KOPT-K1 (cell line): ENCODE data around the gene POMT1.
"Not testable (repeated sequence)": the region's sequence is repeated elsewhere in the genome, so short reads cannot be mapped to it uniquely, and the experiment has no call there.

Experiments
- H3K27ac ChIP-seq: fragments of 200-600 bp; sonication (generic); 2 replicates; pipeline ENCODE4 v1.5.1; 2016; ENCODE audit warnings: antibody characterized with exemption, mild to moderate bottlenecking, low read depth, low read length; ENCODE audit not compliant: poor library complexity, severe bottlenecking
- H3K36me3 ChIP-seq: fragments of 200-600 bp; sonication (generic); 2 replicates; pipeline ENCODE4 v1.5.1; 2017; ENCODE audit warnings: antibody characterized with exemption, mild to moderate bottlenecking, low read length, moderate library complexity; ENCODE audit not compliant: insufficient read depth
- H3K9me3 ChIP-seq: fragments of 200-600 bp; sonication (generic); 2 replicates; pipeline ENCODE4 v1.5.1; 2017; ENCODE audit warnings: antibody characterized with exemption, low read length, mild to moderate bottlenecking; ENCODE audit not compliant: insufficient read depth, poor library complexity, severe bottlenecking

The POMT1 gene, protein sequence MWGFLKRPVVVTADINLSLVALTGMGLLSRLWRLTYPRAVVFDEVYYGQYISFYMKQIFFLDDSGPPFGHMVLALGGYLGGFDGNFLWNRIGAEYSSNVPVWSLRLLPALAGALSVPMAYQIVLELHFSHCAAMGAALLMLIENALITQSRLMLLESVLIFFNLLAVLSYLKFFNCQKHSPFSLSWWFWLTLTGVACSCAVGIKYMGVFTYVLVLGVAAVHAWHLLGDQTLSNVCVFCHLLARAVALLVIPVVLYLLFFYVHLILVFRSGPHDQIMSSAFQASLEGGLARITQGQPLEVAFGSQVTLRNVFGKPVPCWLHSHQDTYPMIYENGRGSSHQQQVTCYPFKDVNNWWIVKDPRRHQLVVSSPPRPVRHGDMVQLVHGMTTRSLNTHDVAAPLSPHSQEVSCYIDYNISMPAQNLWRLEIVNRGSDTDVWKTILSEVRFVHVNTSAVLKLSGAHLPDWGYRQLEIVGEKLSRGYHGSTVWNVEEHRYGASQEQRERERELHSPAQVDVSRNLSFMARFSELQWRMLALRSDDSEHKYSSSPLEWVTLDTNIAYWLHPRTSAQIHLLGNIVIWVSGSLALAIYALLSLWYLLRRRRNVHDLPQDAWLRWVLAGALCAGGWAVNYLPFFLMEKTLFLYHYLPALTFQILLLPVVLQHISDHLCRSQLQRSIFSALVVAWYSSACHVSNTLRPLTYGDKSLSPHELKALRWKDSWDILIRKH

GRCh38 chr9:131502781-131503625 lies at the start of gene POMT1:
TSS of gene POMT1 (plus strand) at chr9:131502918. CDS start at chr9:131504219, 1,301 bp downstream.
- H3K36me3 ChIP-seq, result peaks cover 33% of the 10 kb centered on the region
- no peaks in the 10 kb centered on the region for H3K9me3 ChIP-seq
- peak within 1 kb of the TSS; percentile 79 for H3K27ac ChIP-seq

DNA sequence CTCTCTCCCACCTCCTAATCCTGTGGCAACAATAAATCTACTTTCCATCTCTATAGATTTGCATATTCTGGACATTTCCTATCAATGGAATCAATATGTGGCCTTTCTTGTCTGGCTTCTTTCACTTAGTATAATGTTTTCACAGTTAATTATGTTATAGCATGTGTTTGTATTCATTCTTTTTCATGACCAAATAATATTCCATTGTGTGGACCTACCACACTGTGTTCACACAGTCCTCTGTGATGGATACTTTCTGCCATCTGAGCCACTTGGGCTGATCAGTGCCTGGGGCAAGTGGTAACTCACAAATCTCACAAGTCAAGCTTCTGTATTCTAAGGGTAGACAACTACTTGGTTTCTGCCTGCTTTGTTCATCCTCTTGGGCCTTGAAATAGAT lies 48.7 kb upstream of the POMT1 start:
- H3K36me3 ChIP-seq, result peaks cover 89% of the 10 kb centered on the region
- H3K27ac ChIP-seq, result no peak overlapping the region
- H3K9me3 ChIP-seq, result no peaks in the 10 kb centered on the region

DNA sequence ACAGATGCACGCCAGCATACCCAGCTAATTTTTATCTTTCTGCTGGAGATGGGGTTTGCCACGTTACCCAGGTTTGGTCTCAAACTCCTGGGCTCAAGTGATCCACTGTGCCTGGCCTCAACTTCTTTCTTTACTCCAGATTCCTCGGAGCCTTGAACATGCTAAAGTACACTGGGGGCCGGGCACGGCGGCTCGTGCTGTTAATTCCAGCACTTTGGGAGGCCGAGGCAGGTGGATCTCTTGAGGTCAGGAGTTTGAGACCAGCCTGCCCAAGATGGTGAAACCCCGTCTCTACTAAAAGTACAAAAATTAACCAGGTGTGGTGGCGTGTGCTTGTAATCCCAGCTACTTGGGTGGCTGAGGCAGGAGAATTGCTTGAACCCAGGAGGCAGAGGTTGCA lies 47.1 kb upstream of the POMT1 start:
- H3K9me3 ChIP-seq, H3K27ac ChIP-seq: not testable (repeated sequence)
- peaks cover 89% of the 10 kb centered on the region for H3K36me3 ChIP-seq

DNA sequence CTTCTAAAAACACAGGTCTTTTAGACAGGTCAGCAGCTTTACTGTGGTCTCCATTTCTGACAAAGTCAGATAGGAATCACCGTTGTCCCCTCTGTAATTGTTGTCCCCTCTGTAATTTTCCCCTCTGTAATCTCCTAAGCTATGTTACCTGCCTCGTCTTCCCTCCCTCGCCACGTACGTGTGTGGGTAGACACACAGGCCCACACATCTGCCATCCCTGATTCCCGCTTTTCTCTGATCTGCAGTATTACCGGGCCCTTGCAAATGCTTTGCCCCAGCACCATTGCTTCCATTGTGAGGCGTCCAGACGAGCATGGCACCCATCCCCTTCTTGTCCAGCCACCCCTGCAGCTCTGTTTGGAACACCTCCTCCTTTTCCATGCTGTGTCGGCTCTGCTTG lies 45.0 kb upstream of the POMT1 start:
- Histone ChIP-seq H3K36me3 (peaks cover 95% of the 10 kb centered on the region), H3K27ac (no peak overlapping the region), H3K9me3 (no peaks in the 10 kb centered on the region)

DNA sequence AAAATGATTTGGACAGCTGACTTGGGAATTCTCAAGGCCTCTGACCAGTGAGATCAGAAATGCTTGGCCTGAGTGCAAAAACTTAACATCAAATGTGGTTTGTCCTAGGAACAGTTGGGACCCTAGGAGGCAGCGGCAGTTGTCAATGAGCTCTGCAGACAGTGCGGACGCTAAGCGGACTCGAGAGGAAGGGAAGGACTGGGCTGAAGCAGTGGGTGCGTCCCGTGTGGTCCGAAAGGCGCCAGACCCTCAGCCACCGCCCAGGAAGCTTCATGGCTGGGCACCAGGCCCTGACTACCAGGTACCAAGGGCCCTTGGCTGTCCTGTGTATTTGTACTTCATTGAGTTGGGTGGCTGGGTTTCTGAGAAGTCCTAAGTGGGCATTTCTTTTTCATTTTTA lies 43.7 kb upstream of the POMT1 start:
- no peak overlapping the region for H3K27ac ChIP-seq
- H3K36me3 ChIP-seq, result peaks cover 100% of the 10 kb centered on the region
- H3K9me3 ChIP-seq, result no peaks in the 10 kb centered on the region

DNA sequence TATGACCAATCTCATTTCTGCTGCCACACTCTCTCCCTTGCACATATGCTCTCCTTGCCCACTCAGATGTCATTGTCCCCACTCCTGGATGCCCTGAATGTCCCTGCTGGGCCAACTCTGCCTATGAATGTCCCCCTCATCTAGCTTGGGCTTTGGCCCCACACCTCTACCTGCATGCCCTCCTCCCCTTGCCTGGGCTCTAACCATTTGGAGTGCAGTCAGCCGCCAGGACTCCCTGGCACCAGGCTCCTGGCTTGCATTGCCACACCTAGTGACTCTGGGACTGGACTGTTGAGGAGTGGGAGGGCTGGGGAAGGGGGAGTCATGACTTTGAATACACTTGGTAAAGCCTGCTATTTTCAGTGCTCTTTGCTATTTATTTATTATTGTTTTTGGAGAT lies 41.6 kb upstream of the POMT1 start:
- Histone ChIP-seq H3K9me3 (no peaks in the 10 kb centered on the region), H3K36me3 (peaks cover 100% of the 10 kb centered on the region)

GRCh38 chr9:131464354-131465000 lies 38.2 kb upstream of the POMT1 start:
- Histone ChIP-seq H3K36me3 (peaks cover 99% of the 10 kb centered on the region), H3K9me3 (no peaks in the 10 kb centered on the region), H3K27ac (no peak overlapping the region)

More for the DNA sequence above, 41.6 kb upstream of the POMT1 start:
- no peak overlapping the region for H3K27ac ChIP-seq

DNA sequence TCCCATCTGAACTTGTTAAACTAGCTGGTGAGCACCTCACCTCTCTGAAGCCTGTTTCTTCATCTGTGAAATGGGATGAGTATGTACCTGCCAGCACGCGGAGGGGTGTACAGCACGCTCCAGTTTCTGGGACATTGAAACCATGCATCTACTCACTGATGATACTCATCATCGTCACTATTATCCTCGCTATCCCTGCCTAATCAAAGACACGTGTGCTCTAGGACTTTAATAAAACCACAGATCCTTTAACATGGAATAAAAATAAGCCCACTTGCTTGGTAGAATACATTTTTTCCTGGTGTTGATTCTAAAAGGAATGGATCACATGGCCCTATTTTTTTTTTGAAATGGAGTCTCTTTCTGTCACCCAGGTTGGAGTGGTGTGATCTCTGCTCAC lies 37.3 kb upstream of the POMT1 start:
- H3K9me3 ChIP-seq, result no peaks in the 10 kb centered on the region
- peaks cover 99% of the 10 kb centered on the region for H3K36me3 ChIP-seq
- no peak overlapping the region for H3K27ac ChIP-seq

DNA sequence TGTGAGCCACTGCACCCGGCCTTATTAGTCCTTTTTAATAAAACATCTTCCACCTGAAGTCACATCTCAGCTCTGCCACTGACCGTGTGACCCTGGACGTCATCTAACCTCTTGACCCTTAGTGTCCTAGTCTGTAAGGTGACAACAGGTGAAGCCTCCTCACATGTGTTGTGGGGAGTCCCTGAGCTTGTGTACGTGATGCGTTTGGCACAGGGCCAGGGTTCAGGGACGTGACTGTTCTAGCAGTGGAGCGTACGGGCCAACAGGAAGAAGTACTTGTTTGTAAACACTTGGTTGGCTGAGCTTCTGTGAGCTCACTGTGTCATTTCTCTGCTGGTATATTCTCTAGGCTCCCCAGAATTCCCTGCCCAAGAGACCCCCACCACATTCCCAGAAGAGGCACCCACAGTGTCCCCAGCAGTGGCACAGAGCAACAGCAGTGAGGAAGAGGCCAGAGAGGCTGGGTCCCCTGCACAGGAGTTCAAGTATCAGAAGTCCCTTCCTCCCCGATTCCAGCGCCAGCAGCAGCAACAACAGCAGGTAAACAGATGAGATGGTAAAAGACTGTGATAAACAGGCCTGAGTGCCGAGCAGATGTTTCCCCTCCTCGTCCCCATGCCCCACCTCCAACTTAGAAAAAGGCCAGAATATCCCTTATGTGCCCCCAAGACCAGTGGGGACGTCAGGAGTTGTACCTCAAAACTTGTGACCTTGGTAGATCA lies 35.3 kb upstream of the POMT1 start:
- H3K9me3 ChIP-seq, result no peaks in the 10 kb centered on the region
- H3K27ac ChIP-seq, result no peak overlapping the region
- peaks cover 99% of the 10 kb centered on the region for H3K36me3 ChIP-seq

GRCh38 chr9:131468031-131468430 lies 34.7 kb upstream of the POMT1 start:
- no peak overlapping the region for H3K27ac ChIP-seq
- no peaks in the 10 kb centered on the region for H3K9me3 ChIP-seq
- peaks cover 99% of the 10 kb centered on the region for H3K36me3 ChIP-seq

GRCh38 chr9:131469356-131469755 lies 33.4 kb upstream of the POMT1 start:
- H3K9me3 ChIP-seq, result no peaks in the 10 kb centered on the region
- H3K27ac ChIP-seq, result no peak overlapping the region
- H3K36me3 ChIP-seq, result peaks cover 99% of the 10 kb centered on the region

DNA sequence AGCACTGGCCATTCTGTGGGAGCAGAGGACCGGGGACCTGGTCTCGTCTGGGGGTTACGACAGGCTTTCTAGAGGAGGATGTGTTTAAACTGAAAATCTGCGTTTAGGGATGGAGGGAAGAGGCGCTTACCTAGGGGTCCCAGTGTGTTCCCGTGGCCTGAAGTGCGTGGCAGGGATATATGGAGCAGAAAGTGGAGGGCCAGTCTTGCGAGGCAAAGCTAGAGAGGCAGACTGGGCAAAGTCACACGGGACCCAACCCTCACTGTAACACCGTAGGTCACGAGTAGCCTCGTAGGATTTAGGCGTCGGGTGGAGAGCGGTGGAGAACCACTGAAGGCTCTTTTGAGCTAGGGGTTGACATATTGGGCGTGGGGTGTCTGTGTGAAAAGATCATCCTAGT lies 32.8 kb upstream of the POMT1 start:
- Histone ChIP-seq H3K36me3 (peaks cover 99% of the 10 kb centered on the region), H3K9me3 (no peaks in the 10 kb centered on the region), H3K27ac (no peak overlapping the region)

- no peak overlapping the region for H3K27ac ChIP-seq
Observed at GRCh38 chr9:131470581-131470991, 32.1 kb upstream of the POMT1 start.

DNA sequence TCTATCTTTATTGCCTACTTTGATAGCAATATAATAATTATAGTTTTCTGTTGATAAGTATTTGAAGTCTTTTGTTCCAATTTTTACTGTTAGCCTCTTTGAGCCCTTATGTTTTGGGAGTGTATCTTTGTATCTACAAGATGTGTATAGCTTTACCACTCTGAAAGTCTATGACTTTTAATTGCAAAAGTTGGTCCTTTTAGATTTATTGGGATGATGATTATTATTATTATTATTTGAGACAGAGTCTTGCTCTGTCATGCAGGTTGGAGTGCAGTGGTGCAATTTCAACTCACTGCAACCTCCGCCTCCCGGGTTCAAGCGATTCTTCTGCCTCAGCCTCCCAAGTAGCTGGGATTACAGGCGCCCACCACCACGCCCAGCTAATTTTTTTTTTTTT lies 30.6 kb upstream of the POMT1 start:
- not testable (repeated sequence) for H3K9me3 ChIP-seq, H3K27ac ChIP-seq
- peaks cover 99% of the 10 kb centered on the region for H3K36me3 ChIP-seq

More at GRCh38 chr9:131470581-131470991, 32.1 kb upstream of the POMT1 start:
- Histone ChIP-seq H3K36me3 (peaks cover 99% of the 10 kb centered on the region), H3K9me3 (no peaks in the 10 kb centered on the region)
